IMR-90 (cell line): Measurements from ENCODE around the gene MYH16. TPM values are rescaled to one million over a fixed set of nuclear protein-coding genes. Genes with fewer than 3 reads are reported as not detected.
A peak's percentile ranks its signal among the peaks of the same experiment; 100 is the strongest.

ENCODE experiments used
- ATAC-seq: fragments of 200-7000 bp; cut with Tn5 transposase; 2 replicates; pipeline ENCODE4 v1.9.1; 2020; ENCODE audit warnings: low read depth, mild to moderate bottlenecking, moderate library complexity
- BruUV-seq: library from RNA; stranded (reverse); fragments of 400-500 nt; replicated peaks from 2 replicates; lab custom pipeline; 2021; lab: Mats Ljungman, UMichigan
- CTCF ChIA-PET: fragments of 300-600 bp; formaldehyde crosslinking; extraction: SDS; loops from one replicate; lab custom pipeline; 2021; ENCODE audit warnings: antibody characterized with exemption; lab: Yijun Ruan, JAX
- POLR2A ChIA-PET: fragments of 300-600 bp; sonication (Branson Sonifier 250); formaldehyde crosslinking; loops from one replicate; lab custom pipeline; 2022; ENCODE audit warnings: antibody characterized with exemption; ENCODE audit not compliant: unreplicated experiment; lab: Charles Lee
- DNase-seq: peaks from one replicate; pipeline ENCODE4 v3.0.0; 2013
- H2AFZ ChIP-seq: replicated peaks from 2 replicates; pipeline ENCODE3; 2013; ENCODE audit warnings: low read length, mild to moderate bottlenecking; ENCODE audit not compliant: poor library complexity
- H2AK5ac ChIP-seq: 2 replicates; pipeline ENCODE4 v1.6.1; 2013; ENCODE audit warnings: low read depth, low read length, inconsistent platforms
- H2AK9ac ChIP-seq: replicated peaks from 2 replicates; pipeline ENCODE3; 2013; ENCODE audit warnings: mild to moderate bottlenecking, low read depth, low read length, moderate library complexity; ENCODE audit not compliant: poor library complexity
- H2BK120ac ChIP-seq: 2 replicates; pipeline ENCODE4 v1.6.1; 2013; ENCODE audit warnings: low read depth, low read length, inconsistent platforms
- H2BK15ac ChIP-seq: 3 replicates; pipeline ENCODE4 v1.6.1; 2013; ENCODE audit warnings: low read depth, low read length, inconsistent platforms
- H2BK20ac ChIP-seq: 2 replicates; pipeline ENCODE4 v1.6.1; 2013; ENCODE audit warnings: low read depth, mild to moderate bottlenecking, inconsistent platforms, low read length, moderate library complexity
- H2BK5ac ChIP-seq: 2 replicates; pipeline ENCODE4 v1.6.1; 2013; ENCODE audit warnings: mild to moderate bottlenecking, low read depth, low read length, inconsistent platforms; ENCODE audit not compliant: poor library complexity, severe bottlenecking
- H3K14ac ChIP-seq: replicated peaks from 2 replicates; pipeline ENCODE4 v1.6.1; 2013; ENCODE audit warnings: low read depth, low read length, inconsistent platforms
- H3K18ac ChIP-seq: 2 replicates; pipeline ENCODE4 v1.6.1; 2013; ENCODE audit warnings: low read depth, low read length, control low read depth
- H3K23ac ChIP-seq: 2 replicates; pipeline ENCODE4 v1.6.1; 2013; ENCODE audit warnings: low read depth, low read length, inconsistent platforms
- H3K27ac ChIP-seq: 2 replicates; pipeline ENCODE4 v1.5.1; 2013; ENCODE audit warnings: mild to moderate bottlenecking, control low read depth, low read length; ENCODE audit not compliant: insufficient read depth
- H3K27me3 ChIP-seq: 2 replicates; pipeline ENCODE4 v1.6.1; 2013; ENCODE audit warnings: low read length; ENCODE audit not compliant: control insufficient read depth, insufficient read depth
- H3K36me3 ChIP-seq: 2 replicates; pipeline ENCODE4 v1.6.1; 2013; ENCODE audit warnings: low read length, mixed read lengths; ENCODE audit not compliant: control insufficient read depth, insufficient read depth
- H3K4ac ChIP-seq: 2 replicates; pipeline ENCODE4 v1.6.1; 2013; ENCODE audit warnings: low read depth, low read length, inconsistent platforms
- H3K4me1 ChIP-seq: 2 replicates; pipeline ENCODE4 v1.6.1; 2013; ENCODE audit warnings: low read length, mixed read lengths; ENCODE audit not compliant: control insufficient read depth, insufficient read depth
- H3K4me2 ChIP-seq: 2 replicates; pipeline ENCODE4 v1.6.1; 2013; ENCODE audit warnings: low read depth, mild to moderate bottlenecking, control low read depth, low read length, moderate library complexity
- H3K4me3 ChIP-seq: 2 replicates; pipeline ENCODE4 v1.5.1; 2013; ENCODE audit warnings: low read depth, mild to moderate bottlenecking, control low read depth, low read length, moderate library complexity; ENCODE audit not compliant: insufficient read depth
- H3K56ac ChIP-seq: 2 replicates; pipeline ENCODE4 v1.6.1; 2013; ENCODE audit warnings: low read length, inconsistent platforms; ENCODE audit not compliant: insufficient read depth; ENCODE audit errors: extremely low read depth
- H3K79me1 ChIP-seq, 2 experiments: 2 replicates each; pipeline ENCODE4 v1.6.1; 2013; ENCODE audit warnings: low read length in 2 of 2, inconsistent platforms in 1 of 2, low read depth in 1 of 2
- H3K9ac ChIP-seq: 2 replicates; pipeline ENCODE4 v1.6.1; 2013; ENCODE audit warnings: low read depth, low read length, control low read depth
- H3K9me1 ChIP-seq: 2 replicates; pipeline ENCODE4 v1.6.1; 2013; ENCODE audit warnings: low read length, inconsistent platforms; ENCODE audit not compliant: insufficient read depth
- H3K9me3 ChIP-seq: 2 replicates; pipeline ENCODE4 v1.6.1; 2013; ENCODE audit warnings: low read length; ENCODE audit not compliant: control insufficient read depth, insufficient read depth
- H4K20me1 ChIP-seq: 2 replicates; pipeline ENCODE4 v1.6.1; 2013; ENCODE audit warnings: low read length, inconsistent platforms; ENCODE audit not compliant: insufficient read depth
- H4K5ac ChIP-seq: 2 replicates; pipeline ENCODE4 v1.6.1; 2013; ENCODE audit warnings: mild to moderate bottlenecking, low read depth, low read length, control low read depth
- H4K8ac ChIP-seq, 2 experiments: 2 replicates each; pipeline ENCODE4 v1.6.1; 2013; ENCODE audit warnings: low read depth in 2 of 2, low read length in 2 of 2, control low read depth in 1 of 2, inconsistent platforms in 1 of 2
- H4K91ac ChIP-seq: 2 replicates; pipeline ENCODE4 v1.6.1; 2013; ENCODE audit warnings: low read depth, low read length, inconsistent platforms; ENCODE audit not compliant: insufficient read depth
- CTCF ChIP-seq: conservative IDR thresholded peaks from 2 replicates; pipeline ENCODE4 v1.5.1; 2012; ENCODE audit warnings: mild to moderate bottlenecking, low read depth, low read length, improper control_type of control experiment
- MAFK ChIP-seq: IDR thresholded peaks from 2 replicates; pipeline ENCODE4 v1.6.1; 2012; ENCODE audit warnings: low read depth, low read length, improper control_type of control experiment
- POLR2A ChIP-seq: IDR thresholded peaks from 2 replicates; pipeline ENCODE4 v1.6.1; 2012; ENCODE audit warnings: mild to moderate bottlenecking, low read depth, low read length
- RAD21 ChIP-seq: IDR thresholded peaks from 2 replicates; pipeline ENCODE4 v1.6.1; 2012; ENCODE audit warnings: low read length, improper control_type of control experiment
- SMC3 ChIP-seq: fragments of 150-350 bp; IDR thresholded peaks from 2 replicates; pipeline ENCODE4 v1.6.1; 2016; ENCODE audit warnings: low read depth, mild to moderate bottlenecking, antibody characterized with exemption, low read length, moderate library complexity
- WGBS, 2 experiments: methylation state at CpG; one replicate each; pipeline versions ENCODE4 v1.1.5 to v1.1.7; 2013; ENCODE audit warnings: missing lambda C conversion rate in 2 of 2; ENCODE audit not compliant: insufficient read length in 1 of 2; ENCODE audit errors: extremely low coverage in 2 of 2; 5-methylcytosine and 5-hydroxymethylcytosine counted together
- dilution Hi-C: fragments of 300-500 bp; cut with HindIII; formaldehyde crosslinking; loops from one replicate; pipeline ENCODE4 v1.14.3; 2018; ENCODE audit warnings: low sequenced_read_pairs; ENCODE audit not compliant: unreplicated experiment
- in situ Hi-C: fragments of 300-500 bp; cut with MboI; formaldehyde crosslinking; loops from 3 replicates; pipeline ENCODE4 v1.14.3; 2019; ENCODE audit warnings: low sequenced_read_pairs, inconsistent platforms, mixed read lengths
- intact Hi-C: fragments of 100-400 bp; cut with micrococcal nuclease; formaldehyde crosslinking; loops from 2 replicates; pipeline ENCODE4 v1.10.0; 2022
- polyA plus RNA-seq, 3 experiments: library from polyadenylated mRNA; depleted of rRNA; stranded (reverse); fragments of >200 nt; gene quantifications; 2 replicates each; pipeline ENCODE4 v1.2.3, GENCODE V29; 2012; ENCODE audit warnings: low replicate concordance in 1 of 3
- total RNA-seq: library from RNA; depleted of rRNA; stranded (reverse); fragments of >200 nt; gene quantifications from 2 replicates; pipeline ENCODE4 v1.2.3, GENCODE V29; 2012

The MYH16 gene
- total and polyA plus RNA-seq, 2 of the 4 experiments (the other 2 are of a cell fraction): 0.09 to 0.18 TPM

- intact Hi-C loops: loop anchor here (1.0 kb wide), 2 partner anchors 170 to 272 kb away; no protein-coding TSS in a partner anchor
- H3K4me2 ChIP-seq: no peak overlapping the region
- H2BK5ac ChIP-seq: no peak overlapping the region
- H2BK20ac ChIP-seq: peak overlapping the region; percentile 64
- H3K27ac ChIP-seq: no peak overlapping the region
- no peak overlapping the region for H3K18ac ChIP-seq
- H3K36me3 ChIP-seq: no peaks in the 10 kb centered on the region
- peak overlapping the region; percentile 10; the same call in 1 of the 2 replicates for H3K4ac ChIP-seq
- peak overlapping the region; percentile 53 for H2AFZ ChIP-seq
- peak overlapping the region; percentile 50; the same call in 1 of the 3 replicates for H2BK15ac ChIP-seq
- dilution Hi-C loops: no loop called here
- H2BK120ac ChIP-seq: 0 out of 2 replicates have a peak overlapping the region, but pooled peaks have one; percentile 30
- H4K8ac ChIP-seq: peak overlapping the region in 1 of 2 experiments; percentile 9; a peak in 1 of 4 replicates
- WGBS, 2 experiments: 75% methylated on average over 4 of the region's 16 CpGs; no CpG with 5 or more reads in 1 of the 2 experiments
- TF ChIP-seq MAFK: no peak
- peak; percentile 94 for TF ChIP-seq RAD21
- peak; percentile 48; the same call in 1 of the 2 replicates for TF ChIP-seq POLR2A
- peak; percentile 91 for TF ChIP-seq CTCF
- peak; percentile 99 for TF ChIP-seq SMC3
- peak overlapping the region; percentile 68 for H2AK9ac ChIP-seq
- H3K4me1 ChIP-seq: no peaks in the 10 kb centered on the region
- in situ Hi-C loops: no loop called here
- H3K4me3 ChIP-seq: no peak overlapping the region
- no peaks in the 10 kb centered on the region for H3K79me1 ChIP-seq
- H3K23ac ChIP-seq: no peak overlapping the region
- no TSS peak for BruUV-seq
- no peak overlapping the region for H3K14ac ChIP-seq
- peaks cover 2% of the 10 kb centered on the region; the same call in 1 of the 2 replicates for H3K9me1 ChIP-seq
- no peaks in the 10 kb centered on the region for H3K27me3 ChIP-seq
- no peaks in the 10 kb centered on the region for H4K20me1 ChIP-seq
- ATAC-seq (peak; percentile 85), DNase-seq (peak; percentile 52)
- H3K9ac ChIP-seq: no peak overlapping the region
- no peak overlapping the region for H4K5ac ChIP-seq
- CTCF ChIA-PET: interaction anchor here (0.5 to 0.6 kb wide), 2 partner anchors 8 to 296 kb away, joined by 3 read pairs; no protein-coding TSS in a partner anchor
- no peak overlapping the region for H3K56ac ChIP-seq
- H3K9me3 ChIP-seq: peaks cover 7% of the 10 kb centered on the region
- POLR2A ChIA-PET: no interaction called here
- H2AK5ac ChIP-seq: peak overlapping the region; percentile 69
- H4K91ac ChIP-seq: no peak overlapping the region; the same call in 1 of the 2 replicates
Measured at GRCh38 chr7:99312316-99313203, 39.9 kb downstream of the MYH16 start.
